GM12875 (cell line): ENCODE data around the gene WDR83.

Experiments used
- H3K4me3 ChIP-seq: one replicate; pipeline ENCODE4 v1.5.1; 2011; ENCODE audit warnings: low read depth, low read length, control low read depth
- CTCF ChIP-seq: IDR thresholded peaks from 2 replicates; pipeline ENCODE4 v1.5.1; 2011; ENCODE audit warnings: low read depth, mild to moderate bottlenecking, control low read depth, inconsistent platforms, low read length, moderate library complexity, borderline replicate concordance; ENCODE audit not compliant: insufficient read depth

The WDR83 gene

GRCh38 chr19:12667731-12668302 is 1.2 kb downstream of the WDR83 start:
- H3K4me3 ChIP-seq: no peak overlapping the region
- TF ChIP-seq CTCF: no peak

GRCh38 chr19:12668346-12668745 is 1.7 kb downstream of the WDR83 start:
- no peak for TF ChIP-seq CTCF
- H3K4me3 ChIP-seq: peak overlapping the region; percentile 85

- no peak for TF ChIP-seq CTCF
- peak overlapping the region; percentile 85 for H3K4me3 ChIP-seq
Measured at GRCh38 chr19:12668932-12669269, 2.3 kb downstream of the WDR83 start.

- H3K4me3 ChIP-seq: peak overlapping the region; percentile 85
- no peak for TF ChIP-seq CTCF
Measured at GRCh38 chr19:12669270-12670158, 2.9 kb downstream of the WDR83 start.

GRCh38 chr19:12670159-12670928 is 3.7 kb downstream of the WDR83 start:
- peak overlapping the region; percentile 85 for H3K4me3 ChIP-seq
- no peak for TF ChIP-seq CTCF

GRCh38 chr19:12672744-12673143 is 6.1 kb downstream of the WDR83 start:
- no peak for TF ChIP-seq CTCF
- no peak overlapping the region for H3K4me3 ChIP-seq
